GM19372 (cell line): ENCODE results near the gene ZDHHC6.
"Not testable (repeated sequence)": the region's sequence is repeated elsewhere in the genome, so short reads cannot be mapped to it uniquely, and the experiment has no call there.

Experiments
- ATAC-seq: cut with Tn5 transposase; IDR thresholded peaks from one replicate; pipeline ENCODE4 v1.9.1; 2021; ENCODE audit warnings: mild to moderate bottlenecking, low read depth, moderate library complexity; ENCODE audit not compliant: unreplicated experiment

The ZDHHC6 gene, protein sequence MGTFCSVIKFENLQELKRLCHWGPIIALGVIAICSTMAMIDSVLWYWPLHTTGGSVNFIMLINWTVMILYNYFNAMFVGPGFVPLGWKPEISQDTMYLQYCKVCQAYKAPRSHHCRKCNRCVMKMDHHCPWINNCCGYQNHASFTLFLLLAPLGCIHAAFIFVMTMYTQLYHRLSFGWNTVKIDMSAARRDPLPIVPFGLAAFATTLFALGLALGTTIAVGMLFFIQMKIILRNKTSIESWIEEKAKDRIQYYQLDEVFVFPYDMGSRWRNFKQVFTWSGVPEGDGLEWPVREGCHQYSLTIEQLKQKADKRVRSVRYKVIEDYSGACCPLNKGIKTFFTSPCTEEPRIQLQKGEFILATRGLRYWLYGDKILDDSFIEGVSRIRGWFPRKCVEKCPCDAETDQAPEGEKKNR

DNA sequence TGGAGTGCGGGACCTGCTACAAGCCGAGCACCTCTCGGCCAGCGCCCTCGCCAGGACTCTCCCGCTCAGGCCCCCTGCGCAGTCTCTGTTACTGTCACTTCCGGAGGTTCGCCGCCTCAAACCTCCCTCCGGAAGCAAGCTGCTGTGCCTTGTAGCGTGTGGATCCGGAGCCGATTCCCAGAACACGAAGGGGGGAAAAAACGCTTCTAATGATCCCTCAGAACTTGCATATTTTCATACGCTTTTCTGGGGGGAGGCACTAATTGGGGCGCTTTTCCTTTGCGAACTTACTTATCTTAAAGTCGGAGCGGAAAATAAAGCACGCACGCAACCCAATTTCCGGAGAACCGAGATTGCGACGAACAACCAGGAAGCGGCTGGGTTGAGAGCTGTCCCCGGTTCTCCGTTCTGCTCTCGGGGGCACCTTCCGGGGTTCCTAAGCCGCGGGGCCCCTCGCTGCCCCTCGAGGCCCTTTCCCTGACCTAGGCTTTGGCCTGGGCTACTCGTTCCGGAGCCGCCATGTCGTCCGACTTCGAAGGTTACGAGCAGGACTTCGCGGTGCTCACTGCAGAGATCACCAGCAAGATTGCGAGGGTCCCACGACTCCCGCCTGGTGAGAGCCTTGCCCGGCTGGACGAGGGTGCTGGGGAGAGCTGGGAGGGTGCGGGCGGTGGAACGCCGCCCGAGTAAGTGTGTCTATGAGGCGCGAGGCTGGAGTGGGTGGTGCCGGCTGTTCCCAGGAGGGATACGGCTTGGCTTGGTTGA lies at the start of gene ZDHHC6, which contains the start of gene VTI1A:
Gene ZDHHC6, minus strand, starts transcription at position 60 of the 765 bp plus-strand sequence. CDS start 1,478 bp downstream, outside the sequence.
Gene VTI1A, plus strand, starts transcription at position 361 of the 765 bp plus-strand sequence. Its CDS starts 159 bp downstream, at position 520.
- ATAC-seq: peak; percentile 96

GRCh38 chr10:112492736-112493135 lies 46.0 kb upstream of the ZDHHC6 start:
- ATAC-seq: no peak

- ATAC-seq: no peak
Observed at GRCh38 chr10:112491144-112491543, 44.4 kb upstream of the ZDHHC6 start.

DNA sequence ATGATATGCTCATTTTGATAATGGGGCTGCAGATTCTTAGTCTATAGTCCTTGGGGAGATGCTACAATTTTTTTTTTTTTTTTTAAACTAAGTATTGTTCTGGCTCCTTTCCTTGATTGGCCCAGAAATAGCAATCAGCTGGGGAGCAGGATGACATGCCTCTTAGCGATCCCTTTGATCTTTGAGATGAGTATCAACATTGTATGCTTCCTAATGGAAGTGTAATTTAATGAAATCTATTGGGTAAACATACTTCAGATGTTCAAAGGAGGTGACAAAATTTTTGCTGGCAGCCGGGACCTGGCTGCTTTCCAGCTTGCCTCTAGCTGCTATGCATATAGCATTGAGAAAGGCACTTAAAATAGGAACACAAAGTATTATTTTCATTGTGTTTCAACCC lies 43.8 kb upstream of the ZDHHC6 start:
- ATAC-seq: no peak

DNA sequence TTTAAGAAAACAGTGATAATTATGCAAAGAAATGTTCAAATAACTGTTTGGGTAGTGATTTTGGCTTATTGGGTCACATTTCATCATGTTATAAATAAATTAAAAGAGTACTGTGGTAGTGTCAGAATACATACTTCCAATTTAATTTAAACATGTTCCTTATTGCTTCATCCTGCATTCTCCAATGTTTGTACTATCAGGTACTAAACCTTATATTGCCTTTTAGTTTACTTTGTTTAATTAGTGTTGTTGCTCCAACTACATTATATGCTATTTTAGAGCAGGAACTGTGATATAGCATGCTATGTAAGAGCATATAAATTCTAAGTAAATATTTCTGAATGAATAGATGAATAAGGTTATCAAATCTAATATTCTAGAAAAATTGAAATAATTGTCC lies 41.2 kb upstream of the ZDHHC6 start:
- no peak for ATAC-seq

- ATAC-seq: no peak
Observed at GRCh38 chr10:112484399-112484798, 37.7 kb upstream of the ZDHHC6 start.

GRCh38 chr10:112481602-112482001 lies 34.9 kb upstream of the ZDHHC6 start:
- no peak for ATAC-seq

DNA sequence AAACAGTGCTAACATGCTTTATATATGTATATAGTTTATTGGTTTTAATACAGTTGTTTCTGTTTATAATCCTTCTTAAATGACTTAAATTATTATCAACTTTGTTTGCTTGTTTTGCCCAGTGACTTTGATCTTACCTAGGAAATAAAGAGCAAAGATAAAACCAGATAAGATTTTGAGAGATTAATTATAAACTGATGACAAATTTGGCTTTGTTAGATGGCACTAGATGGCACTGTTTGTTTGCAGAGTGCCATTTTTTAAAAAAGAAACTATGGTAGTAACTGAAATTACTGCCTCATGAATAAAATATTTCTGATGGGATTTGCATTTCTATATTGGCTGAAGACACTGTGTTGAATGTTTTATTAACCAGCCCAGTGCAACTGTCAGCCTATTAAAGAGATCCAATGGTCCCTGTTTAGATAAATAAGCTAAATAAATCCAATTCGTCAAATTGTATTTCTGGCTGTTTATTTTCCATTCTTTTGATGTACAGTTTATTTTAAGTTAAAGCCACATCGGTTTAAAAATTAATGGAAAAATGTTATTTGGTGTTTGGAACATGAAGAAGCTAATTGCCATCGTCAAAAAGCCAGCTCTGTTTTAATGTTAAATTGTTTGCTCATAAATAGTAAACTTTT lies 29.0 kb upstream of the ZDHHC6 start:
- ATAC-seq: no peak

- ATAC-seq: peak; percentile 64
Observed at GRCh38 chr10:112471878-112472487, 25.3 kb upstream of the ZDHHC6 start.

DNA sequence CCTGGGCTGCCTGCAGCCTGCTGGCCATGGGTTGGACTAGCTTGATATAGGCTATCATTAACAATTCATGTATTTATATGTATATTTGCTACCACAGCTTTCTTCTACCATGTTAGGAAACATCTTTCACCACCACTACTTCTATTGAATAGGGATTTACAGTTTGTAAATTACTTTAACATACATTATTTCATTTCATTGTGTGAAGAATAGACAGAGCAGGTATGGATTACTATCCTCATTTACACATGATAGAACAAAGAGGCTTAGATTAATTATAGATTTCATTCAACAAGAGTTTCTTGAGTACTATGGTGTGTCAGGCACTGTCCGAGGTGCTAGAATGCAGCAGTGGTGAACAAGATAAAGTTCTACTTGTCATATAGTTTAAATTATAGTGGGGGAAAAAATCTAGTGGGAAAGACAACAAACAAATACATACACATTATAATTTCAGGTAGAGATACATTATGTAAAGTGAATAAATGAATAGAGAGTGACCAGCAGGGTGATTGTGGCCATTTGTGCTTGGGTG lies 20.9 kb upstream of the ZDHHC6 start:
- ATAC-seq: no peak

DNA sequence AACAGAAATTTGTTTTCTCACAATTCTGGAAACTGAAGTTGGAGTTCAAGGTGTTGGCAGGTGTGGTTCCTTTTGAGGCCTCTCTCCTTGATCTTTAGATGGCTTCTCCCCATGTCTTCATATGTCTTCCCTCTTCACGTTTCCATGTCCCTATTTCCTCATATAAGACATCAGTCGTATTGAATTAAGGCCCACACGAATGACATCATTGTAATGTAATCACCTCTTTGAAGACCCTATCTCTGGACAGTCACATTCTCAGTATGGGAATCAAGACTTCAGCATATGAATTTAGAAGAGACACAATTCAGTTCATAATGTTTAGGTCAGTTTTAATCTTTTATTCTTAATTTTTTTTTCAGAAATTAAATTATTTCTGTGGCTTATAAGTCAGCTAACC lies 20.1 kb upstream of the ZDHHC6 start:
- no peak for ATAC-seq

DNA sequence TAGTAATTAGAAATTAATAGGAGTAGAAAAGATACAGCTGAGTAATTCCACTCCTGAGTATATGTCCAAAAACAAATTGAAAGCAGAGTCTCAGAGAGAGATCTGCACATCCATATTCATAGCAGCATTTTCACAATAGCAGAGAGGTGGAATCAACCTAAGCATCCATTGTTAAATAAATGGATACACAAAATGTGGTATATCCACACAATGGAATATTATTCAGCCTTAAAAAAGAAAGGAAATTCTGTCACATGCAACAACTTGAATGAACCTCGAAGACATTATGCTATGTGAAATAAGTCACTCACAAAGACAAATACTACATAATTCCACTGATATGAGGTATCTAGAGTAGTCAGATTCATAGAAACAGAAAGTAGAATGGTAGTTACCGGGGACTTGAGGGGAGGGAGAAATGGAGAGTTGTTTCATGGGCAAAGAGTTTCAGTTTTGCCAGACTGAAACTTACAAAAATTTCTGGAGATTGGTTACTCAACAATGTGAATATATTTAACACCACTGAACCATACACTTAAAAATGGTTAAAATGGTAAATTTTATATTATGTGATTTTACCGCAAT lies 18.7 kb upstream of the ZDHHC6 start:
- ATAC-seq: no peak

DNA sequence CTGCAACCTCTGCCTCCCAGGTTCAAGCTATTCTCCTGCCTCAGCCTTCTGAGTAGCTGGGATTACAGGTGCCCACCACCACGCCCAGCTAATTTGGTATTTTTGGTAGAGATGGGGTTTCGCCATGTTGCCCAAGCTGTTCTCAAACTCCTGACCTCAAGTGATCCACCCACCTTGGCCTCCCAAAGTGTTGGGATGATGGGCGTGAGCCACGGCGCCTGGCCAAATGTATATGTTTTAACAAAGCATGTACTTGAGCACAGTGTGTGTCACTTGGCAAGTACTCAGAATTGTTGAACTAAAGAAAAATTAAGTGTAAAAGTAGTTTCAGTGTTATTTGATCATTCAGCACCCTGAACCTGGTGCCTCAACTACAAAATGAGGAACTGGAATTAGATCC lies 17.4 kb upstream of the ZDHHC6 start:
- not testable (repeated sequence) for ATAC-seq

- no peak for ATAC-seq
Observed at GRCh38 chr10:112461029-112461887, 14.5 kb upstream of the ZDHHC6 start.

DNA sequence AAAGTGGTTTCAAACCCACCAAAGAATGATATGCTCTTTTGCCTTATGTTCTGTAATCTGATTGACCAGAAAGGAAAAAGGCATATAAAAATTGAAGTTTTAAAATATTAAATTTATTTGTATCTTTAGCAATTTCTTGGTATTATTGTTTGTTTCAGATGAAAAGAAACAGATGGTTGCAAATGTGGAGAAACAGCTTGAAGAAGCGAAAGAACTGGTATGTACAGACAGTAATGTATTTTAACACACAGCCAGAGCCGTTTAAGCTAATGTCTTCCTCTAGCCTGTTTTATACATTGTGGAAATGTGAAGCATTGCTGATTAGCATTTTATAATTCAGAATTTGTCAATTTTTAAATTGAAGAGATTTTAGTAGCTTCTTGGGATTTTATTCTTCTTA lies 13.7 kb upstream of the ZDHHC6 start:
- ATAC-seq: no peak

DNA sequence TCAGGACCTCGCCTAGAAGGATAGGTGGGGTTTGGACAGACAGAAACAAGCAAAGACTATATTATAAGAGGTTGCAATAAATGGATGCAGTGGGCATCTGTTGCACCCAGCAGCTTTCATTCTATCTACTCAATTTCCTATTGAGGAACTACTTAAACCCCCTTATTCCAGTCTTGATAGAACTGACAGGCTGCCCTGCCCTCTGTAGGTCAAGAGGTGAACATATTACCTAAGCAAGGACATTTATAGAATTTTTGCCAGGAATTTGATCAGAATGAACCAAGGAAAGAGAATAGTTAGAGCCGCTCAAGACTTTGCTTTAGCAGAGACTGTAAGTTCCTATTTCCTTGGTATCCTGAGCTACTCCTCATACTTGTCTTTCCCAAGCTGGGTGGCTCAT lies 9.8 kb upstream of the ZDHHC6 start:
- no peak for ATAC-seq

DNA sequence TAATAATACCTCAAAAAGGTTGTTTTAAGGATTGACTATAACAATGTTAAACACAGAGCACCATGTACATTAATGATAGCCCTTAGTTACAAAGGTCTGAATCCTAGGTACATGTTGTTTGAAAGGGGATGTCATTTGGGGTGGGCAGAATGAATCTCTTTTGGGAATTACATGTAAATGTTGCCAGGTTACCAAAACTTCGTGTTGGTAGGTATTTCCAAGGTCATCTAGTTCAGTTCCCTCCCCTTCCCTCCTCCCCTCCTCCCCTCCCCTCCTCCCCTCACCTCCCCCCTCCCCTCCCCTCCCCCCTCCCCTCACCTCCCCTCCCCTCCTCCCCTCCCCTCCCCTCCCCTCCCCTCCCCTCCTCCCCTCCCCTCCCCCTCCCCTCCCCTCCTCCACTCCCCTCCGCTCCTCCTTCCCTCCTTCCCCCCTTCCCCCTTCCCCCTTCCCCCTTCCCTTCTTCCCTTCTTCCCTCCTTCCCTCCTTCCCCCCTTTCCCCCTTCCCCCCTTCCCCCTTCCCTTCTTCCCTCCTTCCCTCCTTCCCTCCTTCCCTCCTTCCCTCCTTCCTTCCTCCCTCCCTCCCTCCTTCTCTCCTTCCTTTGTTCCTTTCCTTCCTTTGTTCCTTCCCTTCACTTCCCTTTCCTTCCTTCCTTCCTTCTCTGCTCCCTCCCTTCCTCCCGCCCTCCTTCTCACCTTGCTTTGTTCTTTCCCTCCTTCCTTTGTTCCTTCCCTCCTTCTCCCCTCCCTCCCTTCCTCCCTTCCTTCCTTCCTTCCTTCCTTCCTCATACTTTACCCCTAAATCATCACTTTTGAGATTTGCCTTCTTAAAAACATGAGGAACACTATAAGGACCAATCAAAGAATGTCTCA lies 8.4 kb upstream of the ZDHHC6 start:
- no peak for ATAC-seq

DNA sequence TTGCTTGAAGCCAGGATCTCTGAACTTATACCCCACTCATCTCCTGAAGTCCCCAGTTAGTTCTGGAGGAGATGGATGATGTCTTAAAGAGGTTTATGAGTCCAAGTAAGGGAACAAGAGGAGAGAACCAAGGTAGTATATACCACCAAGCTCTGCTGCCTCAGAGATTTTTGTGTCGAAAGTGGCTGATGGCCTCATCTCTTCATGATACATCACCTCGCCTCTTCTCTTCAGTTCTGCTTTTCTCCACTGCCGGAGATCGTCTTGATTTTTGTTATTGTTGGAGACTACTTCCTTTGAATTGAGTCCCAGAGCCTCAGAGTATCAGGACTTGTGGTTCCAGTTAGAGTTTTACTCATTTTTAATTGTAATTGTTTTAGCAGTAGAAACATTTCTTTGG lies 2.2 kb upstream of the ZDHHC6 start:
- ATAC-seq: no peak
